ENCODE data around the gene ZSCAN2. TPM values are rescaled to one million over a fixed set of nuclear protein-coding genes. Genes with fewer than 3 reads are reported as not detected.

Gene ZSCAN2
- total RNA-seq, 1 experiment from 2014 or later = 18.0 TPM

GRCh38 chr15:84624359-84624758, 23.6 kb downstream of the ZSCAN2 start:
- no peaks in the 10 kb centered on the region for H3K27me3 Mint-ChIP-seq (ENCODE audit: unreplicated experiment)
- H3K9me3 Mint-ChIP-seq (ENCODE audit: low read depth, unreplicated experiment) = peaks cover 7% of the 10 kb centered on the region
- BruUV-seq (replicated peaks) = no TSS peak
- H3K4me1 Mint-ChIP-seq (ENCODE audit: low read depth, unreplicated experiment) = no peaks in the 10 kb centered on the region
- no peak for TF ChIP-seq CTCF (IDR thresholded peaks at IDR 0.05; ENCODE audit: unreplicated experiment)
- intact Hi-C loops (cut with micrococcal nuclease; ENCODE audit: unreplicated experiment) = no loop called here
- peak overlapping the region; percentile 24 for H3K27ac Mint-ChIP-seq (ENCODE audit: unreplicated experiment)
- CTCF ChIA-PET = interaction anchor here (0.8 to 1.1 kb wide), 2 partner anchors 10 to 15 kb away, joined by 3 read pairs; no protein-coding TSS in a partner anchor
- H3K4me3 Mint-ChIP-seq (ENCODE audit: low read depth, unreplicated experiment) = no peak overlapping the region
- H3K36me3 Mint-ChIP-seq (ENCODE audit: insufficient read depth, unreplicated experiment) = peaks cover 30% of the 10 kb centered on the region
- no peak for DNase-seq

- no peaks in the 10 kb centered on the region for H3K27me3 Mint-ChIP-seq (ENCODE audit: unreplicated experiment)
- CTCF ChIA-PET = interaction anchor here (1.1 kb wide), 1 partner anchor 9 kb away, joined by 3 read pairs; no protein-coding TSS in a partner anchor
- intact Hi-C loops (cut with micrococcal nuclease; ENCODE audit: unreplicated experiment) = no loop called here
- peaks cover 30% of the 10 kb centered on the region for H3K36me3 Mint-ChIP-seq (ENCODE audit: insufficient read depth, unreplicated experiment)
- DNase-seq = no peak
- H3K9me3 Mint-ChIP-seq (ENCODE audit: low read depth, unreplicated experiment) = peaks cover 7% of the 10 kb centered on the region
- no TSS peak for BruUV-seq (replicated peaks)
- no peak for TF ChIP-seq CTCF (IDR thresholded peaks at IDR 0.05; ENCODE audit: unreplicated experiment)
- no peaks in the 10 kb centered on the region for H3K4me1 Mint-ChIP-seq (ENCODE audit: low read depth, unreplicated experiment)
- H3K27ac Mint-ChIP-seq (ENCODE audit: unreplicated experiment) = peak overlapping the region; percentile 24
- no peak overlapping the region for H3K4me3 Mint-ChIP-seq (ENCODE audit: low read depth, unreplicated experiment)
Measured at GRCh38 chr15:84625123-84625522, 24.3 kb downstream of the ZSCAN2 start.

- Mint-ChIP-seq H3K36me3 (ENCODE audit: insufficient read depth, unreplicated experiment) (peaks cover 46% of the 10 kb centered on the region), H3K27ac (ENCODE audit: unreplicated experiment) (peak overlapping the region; percentile 50), H3K9me3 (ENCODE audit: low read depth, unreplicated experiment) (no peaks in the 10 kb centered on the region), H3K4me1 (ENCODE audit: low read depth, unreplicated experiment) (peaks cover 12% of the 10 kb centered on the region), H3K4me3 (ENCODE audit: low read depth, unreplicated experiment) (no peak overlapping the region), H3K27me3 (ENCODE audit: unreplicated experiment) (no peaks in the 10 kb centered on the region)
- TF ChIP-seq CTCF (IDR thresholded peaks at IDR 0.05; ENCODE audit: unreplicated experiment) = no peak
- no peak for DNase-seq
- BruUV-seq (replicated peaks) = no TSS peak
- CTCF ChIA-PET = interaction anchor here (0.6 to 0.7 kb wide), 2 partner anchors 18 to 394 kb away, joined by 3 read pairs; no protein-coding TSS in a partner anchor
- intact Hi-C loops (cut with micrococcal nuclease; ENCODE audit: unreplicated experiment) = no loop called here
Measured at GRCh38 chr15:84629033-84629432, 28.2 kb downstream of the ZSCAN2 start.

GRCh38 chr15:84631706-84632272, 31.0 kb downstream of the ZSCAN2 start:
- Mint-ChIP-seq H3K27ac (ENCODE audit: unreplicated experiment) (peak overlapping the region; percentile 91), H3K36me3 (ENCODE audit: insufficient read depth, unreplicated experiment) (peaks cover 40% of the 10 kb centered on the region), H3K9me3 (ENCODE audit: low read depth, unreplicated experiment) (no peaks in the 10 kb centered on the region), H3K4me1 (ENCODE audit: low read depth, unreplicated experiment) (peaks cover 17% of the 10 kb centered on the region), H3K4me3 (ENCODE audit: low read depth, unreplicated experiment) (peak overlapping the region; percentile 88), H3K27me3 (ENCODE audit: unreplicated experiment) (no peaks in the 10 kb centered on the region)
- intact Hi-C loops (cut with micrococcal nuclease; ENCODE audit: unreplicated experiment) = no loop called here
- DNase-seq = no peak
- no peak for TF ChIP-seq CTCF (IDR thresholded peaks at IDR 0.05; ENCODE audit: unreplicated experiment)
- BruUV-seq (replicated peaks) = TSS peak; percentile 55
- CTCF ChIA-PET = interaction anchor here (0.9 to 1.5 kb wide), 5 partner anchors 15 to 61 kb away, joined by 3 to 4 read pairs (median 3); partner anchors contain the start of gene ZSCAN2

All from Calu3 (cell line).